ENCODE results near the gene CSPG4. TPM values are rescaled to one million over a fixed set of nuclear protein-coding genes. Genes with fewer than 3 reads are reported as not detected.

Gene CSPG4
- total and polyA plus RNA-seq, 2 of the 4 experiments (the other 2 are of a cell fraction): 12.4 to 28.4 TPM

DNA sequence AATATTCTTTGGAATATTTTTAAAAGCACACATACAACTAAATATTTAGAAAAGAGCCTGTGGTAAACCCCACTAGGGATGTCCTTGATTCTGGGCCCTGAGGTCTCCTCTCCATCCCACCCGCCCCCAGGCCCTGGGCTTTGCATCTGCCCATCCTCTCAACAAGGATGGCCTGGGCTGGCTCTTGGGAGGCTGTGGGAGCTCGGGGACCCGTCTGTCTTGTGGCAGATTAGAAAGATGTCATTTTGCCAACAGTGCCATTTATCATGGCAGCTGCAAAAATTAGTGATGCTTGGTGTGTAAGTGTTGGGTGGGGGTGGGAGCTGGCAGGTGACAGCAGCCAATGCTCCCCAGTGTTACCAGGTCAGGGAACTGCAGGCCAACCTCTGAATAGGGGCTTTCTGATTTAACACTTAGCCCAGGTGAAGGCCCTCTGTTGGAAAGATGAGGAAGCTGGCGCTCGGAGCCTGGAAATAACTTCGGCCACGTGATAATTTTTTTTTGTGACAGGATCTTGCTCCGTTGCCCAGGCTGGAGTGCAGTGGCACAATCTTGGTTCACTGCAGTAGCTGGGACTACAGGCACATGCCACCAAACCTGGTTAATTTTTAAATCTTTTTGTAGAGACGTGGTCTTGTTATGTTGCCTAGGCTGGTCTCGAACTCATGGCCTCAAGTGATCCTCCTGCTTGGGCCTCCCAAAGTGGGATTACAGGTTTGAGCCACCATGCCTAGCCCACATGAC lies 16.9 kb upstream of the CSPG4 start:
- WGBS, 2 experiments (ENCODE audit: extremely low coverage in 2 of 2, insufficient read length in 1 of 2): 90% methylated on average over 5 of the region's 10 CpGs; no CpG with 5 or more reads in 1 of the 2 experiments
- dilution Hi-C loops (cut with HindIII; ENCODE audit: low sequenced_read_pairs, unreplicated experiment) (no loop called here), intact Hi-C loops (cut with micrococcal nuclease) (no loop called here), in situ Hi-C loops (cut with MboI; ENCODE audit: low sequenced_read_pairs) (loop anchor here (5.0 to 10.0 kb wide), 2 partner anchors 42 to 65 kb away; no protein-coding TSS in a partner anchor)
- Histone ChIP-seq H2AK5ac (ENCODE audit: low read depth, low read length) (no peak overlapping the region), H2BK120ac (ENCODE audit: low read depth, low read length) (no peak overlapping the region), H3K56ac (ENCODE audit: extremely low read depth, insufficient read depth, low read length) (no peak overlapping the region), H2BK20ac (ENCODE audit: low read depth, low read length) (no peak overlapping the region), H3K14ac (replicated peaks; ENCODE audit: low read depth, low read length) (no peak overlapping the region), H3K9ac (ENCODE audit: low read depth, low read length) (no peak overlapping the region), H3K4me2 (ENCODE audit: low read depth, low read length) (no peak overlapping the region), H2BK15ac (ENCODE audit: low read depth, low read length) (no peak overlapping the region), H3K27me3 (ENCODE audit: control insufficient read depth, insufficient read depth, low read length) (no peaks in the 10 kb centered on the region), H4K20me1 (ENCODE audit: insufficient read depth, low read length) (no peaks in the 10 kb centered on the region), H3K9me3 (ENCODE audit: control insufficient read depth, insufficient read depth, low read length) (no peaks in the 10 kb centered on the region), H4K5ac (ENCODE audit: low read depth, low read length) (no peak overlapping the region), H4K91ac (ENCODE audit: insufficient read depth, low read depth, low read length) (no peak overlapping the region), H2AK9ac (replicated peaks; ENCODE audit: low read depth, low read length, poor library complexity) (no peak overlapping the region), H3K4me3 (ENCODE audit: insufficient read depth, low read depth, low read length) (no peak overlapping the region), H3K27ac (ENCODE audit: insufficient read depth, low read length) (no peak overlapping the region), H3K36me3 (ENCODE audit: control insufficient read depth, insufficient read depth, low read length) (no peaks in the 10 kb centered on the region), H3K18ac (ENCODE audit: low read depth, low read length) (no peak overlapping the region), H3K4me1 (ENCODE audit: control insufficient read depth, insufficient read depth, low read length) (peaks cover 10% of the 10 kb centered on the region), H2AFZ (replicated peaks; ENCODE audit: low read length, poor library complexity) (no peak overlapping the region), H4K8ac (ENCODE audit: low read depth in 2 of 2, low read length in 2 of 2) (no peak overlapping the region), H2BK5ac (ENCODE audit: low read depth, low read length, poor library complexity, severe bottlenecking) (no peak overlapping the region), H3K79me1 (ENCODE audit: low read depth in 1 of 2, low read length in 2 of 2) (no peaks in the 10 kb centered on the region), H3K4ac (ENCODE audit: low read depth, low read length) (no peak overlapping the region), H3K9me1 (ENCODE audit: insufficient read depth, low read length) (peaks cover 5% of the 10 kb centered on the region; the same call in 1 of the 2 replicates), H3K23ac (ENCODE audit: low read depth, low read length) (no peak overlapping the region)
- no TSS peak for BruUV-seq (replicated peaks)
- ChIA-PET CTCF (no interaction called here), POLR2A (ENCODE audit: unreplicated experiment) (no interaction called here)
- no peak for ATAC-seq (ENCODE audit: low read depth)
- TF ChIP-seq SMC3 (IDR thresholded peaks at IDR 0.05; ENCODE audit: low read depth, low read length) (no peak), FOS (IDR thresholded peaks at IDR 0.05; ENCODE audit: low read depth, low read length) (no peak), RAD21 (IDR thresholded peaks at IDR 0.05; ENCODE audit: low read length) (no peak), POLR2A (IDR thresholded peaks at IDR 0.05; ENCODE audit: low read depth, low read length) (no peak), CHD1 (IDR thresholded peaks at IDR 0.05; ENCODE audit: low read depth, low read length) (no peak), MAZ (IDR thresholded peaks at IDR 0.05; ENCODE audit: borderline replicate concordance, low read depth, low read length) (no peak), MXI1 (IDR thresholded peaks at IDR 0.05; ENCODE audit: borderline replicate concordance, low read depth, low read length) (no peak), RFX5 (IDR thresholded peaks at IDR 0.05; ENCODE audit: low read depth, low read length) (no peak), BHLHE40 (IDR thresholded peaks at IDR 0.05; ENCODE audit: low read depth, low read length) (no peak), USF2 (IDR thresholded peaks at IDR 0.05; ENCODE audit: low read depth, low read length) (no peak)
- no peak for DNase-seq

Data from IMR-90 (cell line).